ENCODE data around the gene BCL2L11.

Gene BCL2L11

DNA sequence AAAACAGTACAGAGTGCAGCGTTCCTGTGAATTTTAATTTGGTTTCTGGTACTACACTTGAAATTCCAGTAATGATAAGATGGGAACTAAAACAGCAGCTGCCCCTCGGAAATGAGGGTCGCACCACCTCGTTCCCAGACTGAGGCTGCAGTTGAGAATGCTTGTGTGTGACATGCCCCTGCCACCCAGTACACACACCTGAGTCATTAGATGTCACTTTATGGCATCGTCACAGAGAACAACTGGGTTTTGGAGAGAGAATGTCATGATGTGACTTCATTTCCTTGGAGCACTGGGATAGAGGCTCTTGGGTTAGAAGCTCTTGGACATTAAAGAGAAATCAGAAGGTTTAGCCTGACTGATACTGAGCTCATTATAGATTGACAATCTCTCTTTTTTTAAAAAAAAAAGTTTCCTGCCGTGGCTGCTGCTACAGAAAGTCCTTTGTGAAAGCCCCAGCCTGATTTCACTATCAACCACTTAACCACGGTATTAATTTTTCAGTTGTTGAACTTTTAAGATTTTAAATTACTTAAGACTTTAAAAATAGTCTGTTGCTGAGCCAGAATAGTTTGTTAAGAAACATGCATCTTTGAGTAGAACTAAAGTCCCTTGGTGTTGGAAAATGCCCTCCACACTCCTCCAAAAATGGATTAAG is 24.5 kb downstream of the BCL2L11 start:
- DNase-seq, result no peak

DNA sequence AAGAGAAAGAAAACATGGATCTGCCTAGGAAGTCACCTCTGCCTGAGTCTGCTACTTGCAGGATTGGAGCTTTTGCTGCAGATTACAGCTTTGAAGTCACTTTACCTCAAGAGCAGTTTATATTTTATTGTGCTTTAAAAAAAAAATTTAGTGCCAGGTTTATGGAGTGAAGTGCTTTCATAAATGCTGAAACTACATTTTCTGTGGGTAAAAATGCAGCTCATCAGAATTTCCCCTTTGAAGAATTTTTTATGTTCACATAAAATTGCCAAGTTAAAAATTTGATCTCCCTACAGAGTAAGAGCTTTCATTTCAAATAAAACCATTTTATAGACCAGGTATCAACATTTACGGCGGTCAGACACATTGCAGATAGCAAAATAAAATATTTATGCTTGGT is 25.2 kb downstream of the BCL2L11 start:
- no peak for DNase-seq

DNA sequence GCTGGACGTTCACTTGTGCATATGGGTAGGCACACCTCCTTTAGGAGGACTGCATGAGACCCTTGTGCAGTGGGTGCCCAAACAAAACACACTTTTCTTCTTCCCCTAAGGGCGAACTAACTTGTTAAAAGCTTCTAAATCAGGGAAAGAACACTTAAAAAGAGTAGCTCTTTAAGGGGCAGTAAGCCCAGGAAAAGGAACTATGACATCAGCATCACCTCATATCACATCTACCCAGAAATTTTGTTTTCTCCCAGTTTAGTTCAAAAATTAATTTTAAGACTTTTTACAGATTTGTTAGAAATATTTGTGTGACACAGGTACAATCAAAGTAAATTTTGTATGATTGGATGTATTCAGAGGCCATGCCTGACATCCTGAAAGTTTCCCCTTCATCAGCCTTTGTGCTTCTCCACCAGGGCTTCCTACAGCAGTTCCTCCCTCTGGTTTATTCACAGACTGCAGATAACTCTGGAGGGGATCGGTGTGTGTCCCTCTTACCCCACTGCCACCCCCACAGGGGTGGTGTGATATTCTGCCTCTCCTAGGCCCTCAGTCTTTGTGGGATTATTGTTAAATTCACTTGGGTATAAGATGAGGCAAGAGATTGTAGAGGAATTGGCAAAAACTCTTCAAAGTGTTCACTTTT is 27.6 kb downstream of the BCL2L11 start:
- DNase-seq, result no peak

DNA sequence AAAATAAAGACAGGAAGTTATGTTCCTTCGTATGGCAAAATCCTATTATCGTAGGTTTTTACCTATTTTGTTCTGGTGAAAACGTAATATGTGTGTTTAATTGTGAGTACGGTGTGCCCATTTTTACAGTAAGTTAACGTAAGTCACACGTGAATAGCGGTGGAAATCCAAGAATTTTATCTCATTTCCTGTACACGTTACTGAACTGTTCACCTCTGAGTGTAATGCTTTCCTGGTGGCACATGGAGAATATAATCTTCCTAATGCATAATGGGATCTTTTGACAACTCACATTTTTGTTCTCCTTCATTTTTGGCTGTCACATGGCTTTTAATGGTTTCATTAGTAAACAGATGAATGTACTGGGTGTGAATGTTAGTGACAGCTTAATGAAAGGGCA is 28.2 kb downstream of the BCL2L11 start:
- DNase-seq, result no peak

DNA sequence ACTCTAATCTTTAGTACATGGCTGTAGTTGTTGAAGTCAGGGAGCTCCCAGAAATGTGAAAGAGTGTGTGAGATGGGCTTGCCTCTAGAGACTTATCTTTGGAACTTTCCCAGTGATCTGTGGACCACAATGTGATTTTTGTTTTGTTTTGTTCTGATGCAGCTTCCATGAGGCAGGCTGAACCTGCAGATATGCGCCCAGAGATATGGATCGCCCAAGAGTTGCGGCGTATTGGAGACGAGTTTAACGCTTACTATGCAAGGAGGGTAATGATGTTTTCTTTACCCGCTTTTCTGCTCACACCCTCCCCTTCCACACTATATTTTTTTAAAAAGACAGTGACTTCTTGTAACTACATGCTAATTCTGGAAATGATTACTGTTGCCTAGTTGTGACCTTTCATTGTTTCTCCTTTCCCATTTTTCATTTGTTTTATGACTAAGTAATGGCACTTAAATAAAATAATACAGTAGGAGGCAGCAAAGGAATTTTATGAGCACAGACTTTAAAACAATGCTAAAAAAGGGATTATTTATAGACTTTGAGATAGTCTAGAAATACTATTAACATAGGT is 29.3 kb downstream of the BCL2L11 start:
- DNase-seq, result no peak

DNA sequence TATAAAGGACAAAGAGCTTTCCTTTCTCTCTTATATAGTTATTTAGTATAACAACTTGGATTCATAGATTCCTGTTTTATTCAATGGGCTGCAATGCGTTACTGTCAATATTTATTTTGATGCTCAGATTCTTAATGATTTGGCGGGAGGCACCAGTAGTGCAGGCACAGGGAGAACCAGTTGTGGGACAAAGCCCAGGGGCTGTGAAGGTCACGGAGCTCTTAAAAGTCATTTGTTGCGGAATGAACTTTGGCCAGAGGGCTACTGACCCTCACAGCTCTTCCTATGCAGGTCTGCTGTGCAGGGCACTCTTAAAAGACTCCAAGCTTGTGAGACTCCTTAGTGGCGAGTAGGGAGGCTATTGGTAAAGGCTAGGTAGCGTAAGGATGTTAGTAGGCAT is 34.0 kb downstream of the BCL2L11 start:
- DNase-seq, result no peak

DNA sequence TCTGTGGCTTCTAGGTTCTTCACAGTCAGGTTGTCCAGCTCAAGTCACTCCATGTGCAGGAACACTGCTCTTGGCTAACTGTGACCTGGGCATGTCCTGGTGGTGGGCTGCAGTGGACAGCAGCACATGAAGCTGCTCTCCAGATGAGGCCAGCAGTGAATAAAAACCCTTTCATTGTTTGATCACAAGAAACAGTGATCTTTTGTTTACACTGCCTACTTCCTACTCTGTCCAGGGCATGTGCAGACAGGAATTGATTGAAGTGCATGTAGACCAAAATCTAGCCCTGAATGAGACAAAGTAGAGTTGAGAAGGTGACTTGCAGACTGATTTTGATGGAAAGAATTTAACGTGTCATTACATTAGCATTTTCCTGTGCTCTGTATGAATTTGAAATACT is 34.9 kb downstream of the BCL2L11 start:
- DNase-seq, result no peak

DNA sequence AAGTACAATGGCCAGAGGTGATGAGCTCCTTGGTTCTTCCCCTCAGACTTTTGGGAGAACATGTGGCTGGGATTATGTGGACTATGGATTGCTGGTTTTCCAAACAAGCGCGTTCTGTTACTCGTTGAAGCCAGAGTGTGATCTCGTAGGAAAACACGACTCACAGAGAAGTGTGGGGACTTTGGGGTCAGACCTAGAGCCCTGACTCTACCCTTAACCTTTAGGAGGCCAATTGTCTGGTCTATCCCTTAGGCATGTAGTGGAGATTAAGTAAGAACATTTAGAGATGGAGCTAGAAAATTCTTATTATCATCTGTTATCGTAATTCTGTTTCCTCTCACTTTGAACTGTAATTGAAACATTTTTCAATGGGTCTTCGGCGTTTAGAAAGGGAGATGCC is 35.8 kb downstream of the BCL2L11 start:
- no peak for DNase-seq

DNA sequence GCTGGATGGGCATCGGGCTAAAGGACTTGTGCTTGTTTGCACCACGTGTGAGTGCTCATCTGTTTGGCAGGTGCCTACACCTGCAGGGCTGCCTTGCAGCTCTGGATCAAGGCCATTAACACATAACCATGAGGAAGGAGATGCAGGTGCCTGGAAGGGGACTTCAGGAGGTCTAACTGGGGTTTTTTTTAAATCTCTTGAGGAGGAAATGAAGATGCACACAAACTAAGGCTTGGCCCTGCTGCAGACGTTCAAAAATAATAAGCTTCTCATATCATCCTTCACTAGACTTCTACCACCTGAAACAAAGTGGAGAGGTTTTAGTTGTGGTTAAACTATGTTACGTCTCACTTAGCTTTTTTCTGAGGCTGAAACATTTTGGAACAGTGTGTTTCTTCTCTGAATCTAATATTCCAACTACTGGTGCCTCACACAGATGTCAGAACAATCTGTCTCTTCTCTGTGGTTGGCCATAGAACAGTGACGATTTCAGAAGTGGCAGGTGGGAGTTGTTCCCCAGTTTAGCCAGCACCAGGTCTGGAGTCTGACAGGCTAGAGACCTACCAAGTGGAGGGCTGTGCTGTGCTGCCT is 36.5 kb downstream of the BCL2L11 start:
- no peak for DNase-seq

DNA sequence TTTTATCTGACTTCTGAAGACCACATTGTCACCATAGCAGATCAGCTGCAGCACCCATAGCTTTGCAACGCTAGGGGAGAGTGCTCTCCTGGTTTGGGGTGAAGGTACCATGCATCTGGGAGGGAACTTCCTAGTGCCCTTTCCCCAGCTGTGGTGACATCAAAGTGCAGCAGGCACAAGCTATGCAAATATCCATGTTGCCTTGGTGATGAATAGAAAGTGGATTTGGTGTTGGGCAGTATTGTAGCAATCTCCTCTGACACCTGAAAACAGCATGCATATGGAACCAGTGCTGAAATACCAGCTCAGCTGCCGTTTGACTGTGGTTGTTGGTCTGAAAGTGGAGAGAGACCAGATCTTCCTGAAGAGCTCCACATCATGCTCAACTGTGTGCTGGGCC is 37.1 kb downstream of the BCL2L11 start:
- DNase-seq, result no peak

DNA sequence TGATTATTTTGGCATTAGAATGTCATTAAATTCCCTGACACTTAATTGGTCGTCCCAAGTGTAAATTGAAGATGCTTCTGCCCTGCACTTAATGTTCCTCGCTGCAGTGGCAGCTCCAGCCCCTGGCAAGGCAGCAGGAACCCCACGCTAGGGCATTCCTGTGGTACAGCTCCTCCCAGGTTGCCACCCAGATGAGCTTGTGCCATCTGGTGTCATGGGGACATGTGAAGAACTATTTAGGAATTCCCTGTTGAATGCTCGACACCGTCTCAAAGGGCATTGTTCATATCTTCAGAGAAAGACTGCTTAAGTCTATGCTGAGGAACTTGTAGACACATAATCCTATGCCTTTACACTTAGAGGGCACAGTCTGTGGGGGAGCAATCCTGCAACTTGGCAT is 38.9 kb downstream of the BCL2L11 start:
- DNase-seq, result no peak

DNA sequence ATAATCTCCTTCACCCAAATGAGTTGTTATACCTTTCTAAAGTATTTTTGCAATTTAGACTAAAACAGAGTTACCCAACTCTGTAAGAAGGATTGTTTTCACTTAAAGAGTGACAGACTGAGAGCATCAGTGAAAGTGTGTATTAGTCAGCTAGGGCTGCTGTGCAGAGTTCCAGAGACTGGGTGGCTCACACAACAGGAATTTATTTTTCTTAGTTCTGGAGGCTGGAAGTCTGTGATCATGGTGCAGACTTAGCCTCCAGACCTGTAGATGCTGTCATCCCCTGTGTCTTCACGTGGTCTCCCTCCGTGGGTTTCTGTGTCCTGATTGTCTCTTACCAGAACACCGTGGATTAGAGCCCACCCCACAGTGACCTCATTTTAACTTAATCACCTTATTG is 40.0 kb downstream of the BCL2L11 start:
- no peak for DNase-seq

DNA sequence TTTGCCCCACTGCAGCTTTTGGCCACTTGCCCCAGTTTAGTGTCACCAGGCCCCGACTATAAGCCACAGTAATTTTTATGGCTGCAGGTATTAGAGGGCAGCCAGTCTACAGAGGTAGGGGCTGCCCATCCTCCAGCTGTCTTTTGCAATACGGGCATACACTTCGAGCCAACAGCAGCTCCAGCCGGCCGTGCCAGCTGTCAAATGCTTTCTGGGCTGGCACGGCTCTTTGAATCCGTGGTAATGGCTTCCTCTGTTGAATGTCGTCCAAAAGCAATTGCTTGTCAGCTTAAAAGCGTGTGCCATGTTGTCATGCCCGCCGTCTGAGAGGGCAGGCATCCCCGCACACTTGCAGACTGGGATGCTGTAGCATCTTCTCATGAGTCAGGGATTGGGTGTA is 41.3 kb downstream of the BCL2L11 start:
- DNase-seq, result no peak

DNA sequence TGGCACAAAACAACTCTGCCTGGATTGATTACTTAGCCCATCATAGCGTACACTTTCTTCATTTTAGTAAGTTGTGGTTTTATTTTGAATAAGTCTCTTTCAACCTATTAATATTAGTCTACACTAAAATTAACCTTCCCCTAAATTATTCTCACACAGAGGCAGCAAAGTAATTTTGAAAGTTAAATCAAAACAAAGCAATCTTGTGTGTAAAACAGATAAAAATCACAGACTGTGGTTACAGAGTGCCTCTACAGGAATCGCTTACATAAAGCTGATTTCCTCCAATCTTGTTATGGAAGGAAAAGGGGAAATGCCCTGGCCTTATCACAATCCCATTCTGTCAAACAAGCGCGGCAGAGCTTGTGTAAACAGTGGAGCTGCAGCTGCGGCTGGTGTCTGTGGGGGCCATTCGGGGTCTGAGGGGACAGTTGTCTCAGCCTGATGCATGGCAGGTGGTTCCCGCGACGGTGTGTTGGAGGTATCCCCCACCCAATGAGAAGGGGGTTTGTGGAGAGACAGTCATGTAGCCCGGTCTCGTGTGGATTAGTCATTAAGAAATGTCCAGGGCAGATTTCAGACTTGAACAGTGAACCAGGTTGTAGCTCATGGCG is 42.1 kb downstream of the BCL2L11 start:
- DNase-seq, result peak; percentile 29

DNA sequence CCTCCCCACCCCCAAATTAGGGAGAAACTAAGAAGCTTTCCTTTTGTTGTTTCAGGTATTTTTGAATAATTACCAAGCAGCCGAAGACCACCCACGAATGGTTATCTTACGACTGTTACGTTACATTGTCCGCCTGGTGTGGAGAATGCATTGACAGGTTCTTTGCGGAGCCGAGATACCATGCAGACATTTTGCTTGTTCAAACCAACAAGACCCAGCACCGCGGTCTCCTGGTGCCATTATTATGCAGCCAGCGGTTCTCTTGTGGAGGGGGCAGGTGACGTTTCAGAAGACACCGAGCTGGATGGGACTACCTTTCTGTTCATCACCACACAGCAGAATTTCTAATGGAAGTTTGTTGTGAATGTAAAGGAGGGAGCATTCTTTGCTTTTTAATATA is 43.4 kb downstream of the BCL2L11 start:
- no peak for DNase-seq

DNA sequence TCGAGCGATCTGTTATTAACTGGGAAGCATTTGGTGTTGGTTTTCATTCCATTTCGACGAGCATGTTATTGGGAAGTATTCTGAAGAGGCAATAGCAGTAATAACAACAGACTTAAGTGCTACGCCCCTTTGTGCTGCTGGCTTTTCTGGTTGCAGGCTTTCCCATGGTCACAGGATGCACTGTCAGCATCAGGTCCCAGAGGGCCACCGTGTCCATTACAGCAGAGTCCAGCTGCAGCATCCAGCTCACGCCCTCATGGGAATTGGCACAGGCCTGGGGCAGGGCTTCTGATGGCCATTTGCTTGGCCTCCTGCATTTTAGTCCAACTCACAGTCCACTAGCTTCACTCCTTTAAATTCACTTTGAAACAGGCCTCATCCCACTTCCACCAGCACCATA is 44.4 kb downstream of the BCL2L11 start:
- DNase-seq, result no peak

DNA sequence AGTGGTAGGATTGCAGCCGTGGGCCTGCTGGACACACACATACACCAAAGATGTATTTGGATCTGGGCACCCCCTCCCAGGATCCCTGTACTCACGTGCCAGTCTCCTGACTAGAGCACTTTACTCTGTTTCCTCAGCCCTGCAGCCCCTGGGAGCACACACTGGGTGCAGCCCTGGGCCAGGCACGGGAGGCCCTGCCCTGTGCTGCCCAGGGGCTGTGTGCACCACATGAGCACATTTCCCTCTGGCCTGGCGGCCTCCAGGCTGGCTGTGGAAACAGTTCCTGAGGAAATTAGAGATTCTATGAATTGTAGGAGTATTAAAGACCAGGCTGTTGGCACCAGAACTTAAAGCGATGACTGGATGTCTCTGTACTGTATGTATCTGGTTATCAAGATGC is 45.4 kb downstream of the BCL2L11 start:
- no peak for DNase-seq

DNA sequence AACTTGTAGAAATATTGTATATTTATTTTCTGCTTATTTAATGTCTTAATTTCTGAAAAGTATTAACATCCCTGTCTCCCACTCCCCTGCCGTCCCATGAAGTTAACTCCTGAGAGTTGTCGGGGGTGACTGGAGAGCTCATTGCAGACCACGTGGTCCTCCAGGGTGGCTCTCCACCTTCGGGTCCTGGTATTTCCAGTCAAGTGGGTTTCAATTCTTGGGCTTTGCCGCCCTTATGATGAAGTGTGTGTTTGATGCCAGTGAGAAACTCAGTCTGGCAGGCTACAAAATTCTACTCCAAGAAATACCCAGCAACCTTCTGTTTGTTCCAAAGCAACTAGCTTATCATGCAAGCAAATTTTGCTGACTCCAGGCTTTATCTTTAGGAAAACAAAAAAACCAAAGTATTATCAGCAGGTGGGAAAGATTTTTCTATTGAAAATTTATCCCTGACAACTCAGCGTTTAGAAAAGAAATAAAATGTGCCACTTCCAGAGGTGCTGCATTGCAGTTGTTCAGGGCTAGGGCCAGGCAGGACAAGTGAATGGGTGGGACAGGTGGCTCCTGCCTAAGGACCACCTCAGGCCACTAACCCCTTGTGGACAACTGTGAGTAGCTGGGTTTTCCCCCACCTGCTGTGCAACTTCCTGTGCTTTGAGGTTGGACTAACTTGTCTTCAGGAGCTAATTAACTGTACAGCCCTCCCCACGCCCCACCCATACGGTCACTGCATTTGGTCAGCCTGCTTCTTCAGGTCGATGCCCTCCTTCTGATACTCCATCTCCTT is 46.6 kb downstream of the BCL2L11 start:
- no peak for DNase-seq

DNA sequence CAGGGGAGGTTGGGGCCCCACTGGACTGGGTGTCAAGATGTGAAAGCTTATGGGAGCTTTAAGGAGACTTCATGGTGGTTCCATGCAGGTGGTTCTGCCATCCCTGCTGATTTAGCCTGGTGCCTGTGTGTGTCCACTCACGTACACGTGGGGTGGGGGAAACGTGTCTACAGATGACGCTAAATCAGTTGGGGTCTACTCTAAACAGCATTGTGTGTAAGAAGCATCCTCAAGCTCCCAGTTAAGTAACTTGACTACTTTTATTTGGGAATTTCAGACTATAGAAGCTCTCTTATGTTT is 47.1 kb downstream of the BCL2L11 start:
- DNase-seq, result no peak

DNA sequence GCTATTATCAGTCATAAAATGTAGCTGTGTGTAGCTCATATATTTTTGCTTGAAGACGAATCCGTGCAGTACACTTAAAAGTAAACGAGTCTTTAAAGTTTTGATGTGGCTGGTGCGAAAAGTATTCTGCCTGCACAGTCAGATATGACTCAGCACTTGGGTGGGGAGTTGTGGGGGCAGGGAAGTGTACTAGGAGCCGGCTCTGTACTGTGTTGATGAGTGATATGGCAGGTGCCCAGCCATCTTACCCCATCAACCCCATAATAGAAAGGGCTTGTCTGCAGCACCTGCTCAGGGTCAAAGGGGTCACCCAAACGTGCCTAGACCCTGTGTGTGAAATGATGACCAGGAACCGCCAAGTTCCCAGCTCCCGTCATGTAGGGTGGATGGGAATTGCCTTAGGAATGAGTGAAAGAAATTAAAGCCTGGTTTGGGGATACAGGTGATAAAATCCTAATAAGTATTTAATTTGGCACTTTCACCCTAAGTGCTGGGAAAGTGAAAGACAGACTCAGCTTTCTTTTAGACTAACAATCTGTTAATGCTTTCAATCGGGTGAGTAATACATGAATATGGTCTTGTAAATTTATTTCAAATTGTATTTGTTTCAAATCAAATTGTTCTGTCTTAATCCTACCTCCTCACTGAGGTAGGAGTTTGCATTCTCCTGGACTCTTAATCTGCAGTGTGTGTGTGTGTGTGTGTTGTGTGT is 48.0 kb downstream of the BCL2L11 start:
- peak; percentile 90 for DNase-seq

DNA sequence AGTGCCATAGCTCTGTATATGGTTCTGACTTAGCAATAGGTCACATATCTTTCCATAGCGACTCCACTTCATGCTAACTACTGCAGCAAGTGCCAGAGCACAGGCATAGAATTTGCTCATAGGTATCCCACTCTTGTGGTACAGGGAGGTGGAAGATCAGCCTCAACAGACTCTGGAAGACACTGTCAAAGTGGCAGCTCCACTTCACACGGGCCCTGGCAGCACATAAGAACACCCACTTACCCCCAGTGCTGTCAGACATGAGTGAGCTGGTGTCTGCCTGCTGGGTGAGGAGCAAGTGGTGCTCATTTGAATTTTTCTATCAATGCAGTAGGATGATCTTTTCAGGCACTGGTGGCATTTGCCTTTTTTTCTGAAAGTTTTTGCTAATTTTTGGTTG is 48.6 kb downstream of the BCL2L11 start:
- no peak for DNase-seq

DNA sequence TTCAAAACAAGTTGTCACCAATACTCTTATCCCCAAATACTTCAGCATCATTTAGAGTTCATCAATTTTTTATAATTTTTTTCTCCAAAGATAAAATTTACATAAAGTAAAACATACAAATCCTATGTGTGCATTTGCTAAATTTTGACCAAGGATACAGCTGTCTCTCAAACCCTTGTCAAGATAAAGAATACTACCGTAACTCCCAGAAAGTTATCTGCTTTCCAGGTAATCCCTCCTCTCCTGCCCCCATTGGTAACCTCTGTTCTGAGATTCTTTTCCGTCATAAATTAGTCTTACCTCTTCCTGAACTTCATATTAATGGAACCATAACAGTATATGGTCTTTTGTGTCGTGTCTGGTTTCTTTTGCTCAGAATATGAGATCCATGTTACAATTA is 49.2 kb downstream of the BCL2L11 start:
- peak; percentile 34 for DNase-seq
